Uterus (tissue), 4 donors: Measurements from ENCODE around the gene NKX1-2. TPM values are rescaled to one million over a fixed set of nuclear protein-coding genes. Genes with fewer than 3 reads are reported as not detected.

ENCODE experiments used
- DNase-seq, 2 donors: peaks; one replicate each; pipeline ENCODE4 v3.0.0-alpha.2; 2019 to 2020
- H3K27ac ChIP-seq, 2 donors: fragments of 200-600 bp; sonication (generic); 1 replicate in 1 of 2; 2 replicates in 1 of 2; pipeline ENCODE4 v1.5.1; 2016 to 2018
- H3K27me3 ChIP-seq, 2 donors: fragments of 200-600 bp; sonication (generic); one replicate each; pipeline ENCODE4 v1.5.1; 2018 to 2019; ENCODE audit warnings: control low read depth in 1 of 2
- H3K36me3 ChIP-seq, 2 donors: fragments of 200-600 bp; sonication (generic); one replicate each; pipeline ENCODE4 v1.5.1; 2019; ENCODE audit warnings: control low read depth in 1 of 2
- H3K4me1 ChIP-seq, 2 donors: fragments of 200-600 bp; sonication (generic); one replicate each; pipeline ENCODE4 v1.5.1; 2018 to 2019; ENCODE audit warnings: control low read depth in 1 of 2
- H3K4me3 ChIP-seq, 2 donors: fragments of 200-600 bp; sonication (generic); 1 replicate in 1 of 2; 2 replicates in 1 of 2; pipeline ENCODE4 v1.5.1; 2018 to 2019; ENCODE audit warnings: mild to moderate bottlenecking in 1 of 2
- H3K9me3 ChIP-seq, 2 donors: fragments of 200-600 bp; sonication (generic); one replicate each; pipeline ENCODE4 v1.5.1; 2019; ENCODE audit warnings: control low read depth in 1 of 2
- CTCF ChIP-seq, 4 experiments: fragments of 200-600 bp in 2 of 4; fragments of 450-650 bp in 2 of 4; sonication (generic) in 2 of 4; IDR thresholded peaks; one replicate each; pipeline ENCODE4 v1.5.1; 2016 to 2019; ENCODE audit warnings: antibody characterized with exemption in 4 of 4, mild to moderate bottlenecking in 2 of 4, moderate library complexity in 1 of 4
- POLR2A ChIP-seq, 2 donors: fragments of 450-650 bp; IDR thresholded peaks; one replicate each; pipeline ENCODE4 v1.6.1; 2016; ENCODE audit warnings: antibody characterized with exemption in 2 of 2, mild to moderate bottlenecking in 1 of 2, moderate library complexity in 1 of 2
- intact Hi-C: fragments of 100-400 bp; cut with DNase I; formaldehyde crosslinking; loops from one replicate; pipeline ENCODE4 v1.15.1; 2023; ENCODE audit warnings: low total_unique reads
- total RNA-seq, 4 donors: library from RNA; depleted of rRNA in 3 of 4; stranded (reverse); fragments of >200 nt in 3 of 4; gene quantifications; one replicate each; pipeline versions ENCODE4 v1.1.0 to v1.2.4, GENCODE V29; 2014 to 2023
- donor health status: DM: yes; HTN: yes; CAD: no.

Gene NKX1-2
- total RNA-seq, 4 donors from 2014 or later = not detected

- H3K27me3 ChIP-seq = no peaks in the 10 kb centered on the region
- no peaks in the 10 kb centered on the region for H3K4me1 ChIP-seq
- H3K9me3 ChIP-seq = no peaks in the 10 kb centered on the region
- H3K36me3 ChIP-seq = no peaks in the 10 kb centered on the region
- no peak overlapping the region for H3K4me3 ChIP-seq
- no peak overlapping the region for H3K27ac ChIP-seq
- DNase-seq = no peak
- intact Hi-C loops = no loop called here
- TF ChIP-seq CTCF (IDR thresholded peaks at IDR 0.05) (no peak), POLR2A (IDR thresholded peaks at IDR 0.05) (no peak)
Observed at GRCh38 chr10:124492266-124492665, 42.4 kb upstream of the NKX1-2 start.

GRCh38 chr10:124491105-124491504 is 41.3 kb upstream of the NKX1-2 start:
- Histone ChIP-seq H3K27ac (no peak overlapping the region), H3K36me3 (no peaks in the 10 kb centered on the region), H3K4me1 (no peaks in the 10 kb centered on the region), H3K27me3 (no peaks in the 10 kb centered on the region), H3K9me3 (no peaks in the 10 kb centered on the region), H3K4me3 (no peak overlapping the region)
- intact Hi-C loops = no loop called here
- no peak for TF ChIP-seq POLR2A (IDR thresholded peaks at IDR 0.05)
- TF ChIP-seq CTCF (IDR thresholded peaks at IDR 0.05) = no peak
- DNase-seq = no peak

GRCh38 chr10:124486635-124487034 is 36.8 kb upstream of the NKX1-2 start:
- DNase-seq = no peak
- TF ChIP-seq CTCF (IDR thresholded peaks at IDR 0.05) (no peak), POLR2A (IDR thresholded peaks at IDR 0.05) (no peak)
- no peaks in the 10 kb centered on the region for H3K27me3 ChIP-seq
- no peak overlapping the region for H3K4me3 ChIP-seq
- no peaks in the 10 kb centered on the region for H3K9me3 ChIP-seq
- no peaks in the 10 kb centered on the region for H3K36me3 ChIP-seq
- intact Hi-C loops = no loop called here
- no peak overlapping the region for H3K27ac ChIP-seq
- no peaks in the 10 kb centered on the region for H3K4me1 ChIP-seq

- DNase-seq = no peak
- intact Hi-C loops = no loop called here
- Histone ChIP-seq H3K4me3 (no peak overlapping the region), H3K27me3 (no peaks in the 10 kb centered on the region), H3K27ac (no peak overlapping the region), H3K4me1 (no peaks in the 10 kb centered on the region), H3K36me3 (no peaks in the 10 kb centered on the region), H3K9me3 (no peaks in the 10 kb centered on the region)
- no peak for TF ChIP-seq POLR2A (IDR thresholded peaks at IDR 0.05)
- no peak for TF ChIP-seq CTCF (IDR thresholded peaks at IDR 0.05)
Observed at GRCh38 chr10:124484661-124485060, 34.8 kb upstream of the NKX1-2 start.

DNA sequence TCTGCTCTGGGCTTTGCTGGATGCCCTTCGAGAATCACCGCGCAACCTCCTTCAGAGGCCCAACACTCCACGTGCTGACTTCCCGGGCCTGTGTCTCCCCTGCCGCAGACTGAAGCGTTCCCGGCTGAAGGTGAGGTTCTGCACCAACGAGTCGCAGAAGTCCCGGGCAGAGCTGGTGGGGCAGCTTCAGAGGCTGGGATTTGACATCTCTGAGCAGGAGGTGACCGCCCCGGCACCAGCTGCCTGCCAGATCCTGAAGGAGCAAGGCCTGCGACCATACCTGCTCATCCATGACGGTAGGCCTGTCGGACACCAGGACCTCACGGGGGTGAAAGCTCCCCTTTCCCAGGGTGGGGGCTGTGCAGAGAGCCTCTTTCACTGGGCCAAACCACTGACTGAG is 34.2 kb upstream of the NKX1-2 start:
- no peaks in the 10 kb centered on the region for H3K9me3 ChIP-seq
- intact Hi-C loops = no loop called here
- H3K27ac ChIP-seq = no peak overlapping the region
- no peaks in the 10 kb centered on the region for H3K4me1 ChIP-seq
- no peaks in the 10 kb centered on the region for H3K27me3 ChIP-seq
- no peaks in the 10 kb centered on the region for H3K36me3 ChIP-seq
- H3K4me3 ChIP-seq = no peak overlapping the region
- TF ChIP-seq CTCF (IDR thresholded peaks at IDR 0.05) (no peak), POLR2A (IDR thresholded peaks at IDR 0.05) (no peak)
- DNase-seq = no peak
